NCI-H82 treated with DMSO at 0.1 percent for 48 hours (cell line): ENCODE results near the gene PTRH1.

Source experiments
- DNase-seq: peaks from one replicate; lab custom pipeline; 2025; ENCODE audit not compliant: unreplicated experiment; lab: John Stamatoyannopoulos, UW

The PTRH1 gene

GRCh38 chr9:127720031-127720864 lies 4.8 kb upstream of the PTRH1 start:
- no peak for DNase-seq

- no peak for DNase-seq
These were observed 2.3 kb upstream of the PTRH1 start for GRCh38 chr9:127717766-127718165.

GRCh38 chr9:127716412-127716811 lies 949 bp upstream of the PTRH1 start:
- DNase-seq: no peak

GRCh38 chr9:127714951-127715469 lies 453 bp downstream of the PTRH1 start:
- DNase-seq: no peak

GRCh38 chr9:127714020-127714750 lies 1.3 kb downstream of the PTRH1 start:
- no peak for DNase-seq

- DNase-seq: no peak
These were observed 2.6 kb downstream of the PTRH1 start for GRCh38 chr9:127712867-127713266.

GRCh38 chr9:127712371-127712770 lies 3.1 kb downstream of the PTRH1 start:
- DNase-seq: no peak

- DNase-seq: no peak
These were observed 3.6 kb downstream of the PTRH1 start for GRCh38 chr9:127711831-127712274.

GRCh38 chr9:127711226-127711701 lies 4.2 kb downstream of the PTRH1 start:
- DNase-seq: no peak

GRCh38 chr9:127710204-127710783 lies 5.2 kb downstream of the PTRH1 start:
- no peak for DNase-seq

GRCh38 chr9:127708952-127709587 lies 6.4 kb downstream of the PTRH1 start:
- no peak for DNase-seq

- no peak for DNase-seq
These were observed 7.7 kb downstream of the PTRH1 start for GRCh38 chr9:127707766-127708165.

GRCh38 chr9:127706836-127707241 lies 8.6 kb downstream of the PTRH1 start, which contains the start of gene CFAP157:
TSS of gene CFAP157 (plus strand) at chr9:127706988. CDS start at chr9:127707032, 44 bp downstream.
- no peak for DNase-seq

- no peak for DNase-seq
These were observed 9.7 kb downstream of the PTRH1 start for GRCh38 chr9:127705577-127706379.

GRCh38 chr9:127703289-127703946 lies 12.0 kb downstream of the PTRH1 start:
- DNase-seq: no peak

- no peak for DNase-seq
These were observed 14.7 kb downstream of the PTRH1 start for GRCh38 chr9:127700594-127701255.

GRCh38 chr9:127700140-127700539 lies 15.3 kb downstream of the PTRH1 start:
- DNase-seq: no peak

- no peak for DNase-seq
These were observed 16.3 kb downstream of the PTRH1 start for GRCh38 chr9:127698985-127699670.
